NCI-H2227 treated with DMSO at 0.1 percent for 48 hours (cell line): ENCODE results near the gene TMEM169.
A peak's percentile ranks its signal among the peaks of the same experiment; 100 is the strongest.
"Not testable (repeated sequence)": the region's sequence is repeated elsewhere in the genome, so short reads cannot be mapped to it uniquely, and the experiment has no call there.

Experiments used
- DNase-seq: peaks from one replicate; lab custom pipeline; 2025; lab: John Stamatoyannopoulos, UW

The TMEM169 gene

DNA sequence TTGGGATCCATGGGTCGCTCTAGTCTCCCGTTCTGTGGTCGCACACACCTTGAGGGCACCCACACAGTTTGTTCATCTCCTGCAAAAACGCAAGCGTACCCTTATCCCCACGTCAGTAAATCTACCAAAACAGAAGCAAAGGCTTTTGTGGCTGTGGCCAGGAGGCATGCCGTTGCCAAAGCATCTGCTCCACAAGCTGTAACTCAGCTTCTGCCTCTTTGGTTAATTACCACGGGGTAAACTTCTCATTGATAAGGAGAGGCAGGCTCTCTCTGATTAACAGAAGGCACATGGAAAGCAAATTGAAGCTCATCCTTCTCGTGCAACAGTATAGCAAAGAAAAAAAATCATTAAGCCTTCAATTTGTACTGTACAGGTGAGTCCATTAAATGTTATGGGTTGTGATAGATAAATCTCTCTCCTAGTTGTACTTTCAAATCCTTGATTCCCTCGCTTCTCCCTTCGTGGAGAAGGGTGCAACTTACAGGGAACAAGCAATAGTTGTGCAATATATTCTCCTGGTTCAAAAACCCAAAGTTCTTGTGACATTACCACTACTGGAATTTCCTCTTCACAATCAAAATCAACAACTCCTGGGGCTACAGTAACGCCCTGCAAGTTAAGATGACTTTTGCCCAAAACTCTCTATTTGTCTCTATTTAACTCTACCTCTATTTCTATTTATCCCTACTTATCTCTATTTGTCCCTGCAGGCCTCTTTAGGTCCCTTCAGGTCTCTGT lies 10.4 kb upstream of the TMEM169 start:
- DNase-seq, result no peak

- no peak for DNase-seq
These were observed 9.2 kb upstream of the TMEM169 start for GRCh38 chr2:216072473-216072872.

- DNase-seq, result no peak
These were observed 7.9 kb upstream of the TMEM169 start for GRCh38 chr2:216073773-216074172.

- DNase-seq, result no peak
These were observed 7.3 kb upstream of the TMEM169 start for GRCh38 chr2:216074380-216074779.

- no peak for DNase-seq
These were observed 6.9 kb upstream of the TMEM169 start for GRCh38 chr2:216074794-216075193.

GRCh38 chr2:216075510-216076485 lies 5.9 kb upstream of the TMEM169 start:
- DNase-seq, result no peak

DNA sequence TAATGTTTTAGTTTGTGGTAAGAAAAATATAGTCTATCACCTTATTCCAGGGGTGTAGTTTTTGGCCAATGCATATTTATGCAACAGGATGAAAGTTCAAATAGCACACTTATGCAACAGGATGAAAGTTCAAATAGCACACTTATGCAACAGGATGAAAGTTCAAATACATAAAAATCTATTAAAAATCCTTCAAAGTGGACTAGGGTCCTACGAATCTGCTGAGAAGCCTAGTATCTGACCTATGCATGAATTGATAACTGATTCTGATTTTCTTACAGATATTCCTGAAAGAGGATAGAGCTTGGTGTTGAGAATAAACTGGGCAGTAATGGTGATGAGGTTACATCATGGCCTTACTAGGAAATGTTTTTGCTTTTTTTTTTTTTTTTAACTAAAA lies 2.9 kb upstream of the TMEM169 start:
- DNase-seq, result no peak

DNA sequence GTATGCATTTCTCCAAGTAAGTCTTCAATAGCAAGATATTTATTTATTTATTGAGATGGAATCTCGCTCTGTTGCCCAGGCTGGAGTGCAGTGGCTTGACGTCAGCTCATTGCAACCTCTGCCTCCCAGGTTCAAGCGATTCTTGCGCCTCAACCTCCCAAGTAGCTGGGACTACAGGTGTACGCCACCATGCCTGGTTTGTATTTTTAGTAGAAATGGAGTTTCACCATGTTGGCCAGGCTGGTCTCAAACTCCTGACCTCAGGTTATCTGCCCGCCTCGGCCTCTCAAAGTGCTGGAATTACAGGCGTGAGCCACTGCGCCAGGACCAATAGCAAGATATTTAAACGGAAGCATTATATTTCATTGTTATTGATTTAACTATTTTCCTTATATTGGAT lies 1.7 kb upstream of the TMEM169 start:
- DNase-seq, result not testable (repeated sequence)

- no peak for DNase-seq
These were observed 707 bp upstream of the TMEM169 start for GRCh38 chr2:216081012-216081411.

DNA sequence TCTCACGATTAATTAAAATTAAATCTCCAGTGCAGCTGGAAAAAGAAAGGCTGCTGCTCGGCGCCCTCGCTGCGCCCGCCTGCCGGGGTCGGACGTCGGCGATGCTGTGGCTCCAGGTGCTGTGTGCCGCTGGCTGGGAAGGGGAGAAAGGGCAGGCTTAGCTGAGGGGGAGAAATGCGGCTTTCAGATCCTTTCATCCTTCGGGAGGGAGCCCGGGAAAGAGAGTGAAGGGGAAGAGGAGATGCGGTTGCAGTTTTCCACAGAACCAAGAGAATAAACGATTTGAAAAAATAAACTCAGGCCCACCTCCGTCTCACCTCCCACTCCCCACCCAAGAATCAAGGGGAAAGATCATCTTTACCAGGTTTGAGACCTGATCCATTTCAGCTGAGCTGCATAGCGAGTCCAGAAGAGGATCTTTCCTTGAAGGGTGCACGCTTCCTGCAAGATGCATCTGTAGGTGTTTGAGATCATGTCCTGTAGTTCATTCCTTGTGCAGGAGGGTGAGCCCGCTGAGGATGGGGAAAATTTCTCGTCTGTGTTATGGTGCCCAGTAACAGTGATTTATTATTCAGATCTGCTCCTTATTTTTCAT lies 495 bp downstream of the TMEM169 start:
- no peak for DNase-seq

DNA sequence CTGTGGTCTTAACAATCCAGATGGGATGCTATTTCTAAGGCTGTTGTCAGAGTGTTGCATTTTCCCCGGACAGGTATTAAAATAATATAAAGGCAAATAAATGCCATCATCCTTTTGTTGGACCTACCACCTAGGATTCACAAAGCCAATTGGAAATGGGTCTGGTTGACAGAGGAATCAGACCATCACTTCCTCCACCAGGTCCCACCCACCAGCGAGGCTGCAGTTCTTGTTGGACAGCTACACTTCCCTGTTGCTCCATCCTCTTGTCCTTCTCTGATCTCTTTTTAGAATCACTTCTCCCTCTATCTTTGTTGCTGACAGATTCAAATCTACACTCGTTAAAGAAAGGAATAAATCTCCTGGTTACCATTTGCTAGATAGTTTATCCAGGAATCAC lies 1.1 kb downstream of the TMEM169 start:
- peak; percentile 42 for DNase-seq

DNA sequence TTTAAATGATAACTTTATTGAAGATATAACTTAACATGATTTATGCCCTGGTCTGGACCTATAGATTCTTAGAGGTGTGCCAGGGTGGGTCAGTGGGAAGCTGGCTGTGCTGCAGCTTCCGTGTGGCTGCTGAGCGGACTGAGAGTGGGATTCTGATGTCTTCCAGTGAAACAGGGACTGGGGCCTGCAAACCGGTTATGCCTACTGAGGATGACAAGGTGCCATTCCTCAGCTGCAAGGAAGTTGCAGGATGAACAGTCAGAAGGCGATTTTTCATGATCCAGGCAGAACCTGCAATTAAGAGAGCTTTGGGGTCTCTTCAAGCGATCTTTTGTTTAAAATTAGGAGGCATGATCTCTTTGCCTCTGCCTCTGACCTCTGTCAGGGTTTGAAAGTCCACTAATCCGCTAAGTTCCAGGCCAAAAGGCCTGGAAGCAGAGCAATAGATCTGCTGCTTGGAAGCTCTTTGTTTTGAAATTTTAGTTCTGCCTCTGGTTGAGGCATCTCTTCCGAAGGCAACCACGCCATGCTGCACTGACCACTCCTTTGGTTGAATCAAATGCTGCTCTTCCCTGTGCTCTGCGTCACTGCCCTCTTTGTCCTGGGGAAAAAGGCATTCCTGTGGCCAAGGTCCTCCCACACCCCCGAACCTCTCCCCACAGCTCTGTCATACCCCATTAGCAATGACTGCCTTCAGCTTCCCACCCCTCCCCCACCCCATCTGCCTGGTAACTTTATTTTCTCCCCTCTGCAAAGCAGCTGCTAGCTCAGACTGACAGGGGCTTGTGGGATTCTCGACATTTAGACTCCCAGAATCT lies 2.0 kb downstream of the TMEM169 start:
- peak; percentile 50 for DNase-seq

DNA sequence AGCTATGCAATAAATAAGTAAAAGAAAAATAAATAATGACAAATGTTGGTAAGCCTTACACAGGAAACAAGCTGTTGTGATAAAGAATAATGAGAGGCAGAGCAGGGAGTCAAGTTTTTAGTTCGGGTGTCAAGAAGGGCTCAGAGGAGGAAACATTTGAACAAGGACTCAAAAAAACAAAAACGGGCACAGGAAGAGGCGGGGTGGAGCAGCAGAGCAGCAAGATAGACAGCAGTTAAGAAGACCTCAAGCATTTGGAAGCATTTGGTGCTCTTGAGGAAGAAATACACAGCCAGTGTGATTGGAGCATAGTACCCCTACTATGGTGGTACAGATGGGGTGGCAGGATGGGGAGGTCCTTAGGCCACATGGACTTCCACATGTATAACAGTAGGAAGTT lies 2.8 kb downstream of the TMEM169 start:
- DNase-seq, result no peak

GRCh38 chr2:216086207-216086893 lies 4.6 kb downstream of the TMEM169 start:
- no peak for DNase-seq

GRCh38 chr2:216090369-216090786 lies 8.7 kb downstream of the TMEM169 start:
- DNase-seq, result no peak

DNA sequence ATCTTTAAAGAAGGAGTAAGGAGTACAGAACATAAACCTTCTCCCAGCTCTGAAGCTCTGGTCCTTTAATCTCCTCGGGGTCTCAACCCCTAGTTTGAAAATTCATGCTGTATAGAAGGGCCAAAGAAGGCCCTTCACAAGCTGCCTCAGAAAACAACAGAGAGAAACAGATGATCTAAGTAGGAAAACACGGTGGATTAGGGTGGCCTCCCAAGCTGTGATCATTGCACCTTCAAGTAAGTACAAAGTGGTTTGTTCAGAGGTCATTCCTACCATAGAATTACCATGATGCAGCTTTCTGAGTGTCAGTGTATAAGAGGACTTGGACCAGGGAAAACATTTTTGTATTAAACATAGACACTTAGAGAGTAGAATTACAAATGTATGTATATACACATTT lies 10.9 kb downstream of the TMEM169 start:
- peak; percentile 21 for DNase-seq

DNA sequence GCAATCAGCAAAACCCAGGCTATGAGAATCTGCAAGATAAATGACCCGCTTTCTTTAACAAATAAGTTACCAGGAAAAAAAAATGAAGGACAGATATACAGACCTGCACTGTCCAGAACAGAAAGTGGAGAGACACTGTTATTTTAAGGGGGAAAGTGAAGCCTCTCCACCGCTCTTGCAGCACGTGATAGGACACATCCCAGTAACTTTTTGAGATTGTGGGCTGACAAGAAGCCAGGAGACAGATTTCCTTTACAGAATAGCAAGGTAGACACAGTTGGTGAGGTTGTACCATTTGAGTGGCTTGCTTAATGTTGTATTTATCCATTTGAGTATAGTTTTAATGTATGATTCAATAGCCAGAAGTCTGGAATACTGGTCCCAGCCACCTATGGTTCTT lies 13.0 kb downstream of the TMEM169 start:
- DNase-seq, result no peak

DNA sequence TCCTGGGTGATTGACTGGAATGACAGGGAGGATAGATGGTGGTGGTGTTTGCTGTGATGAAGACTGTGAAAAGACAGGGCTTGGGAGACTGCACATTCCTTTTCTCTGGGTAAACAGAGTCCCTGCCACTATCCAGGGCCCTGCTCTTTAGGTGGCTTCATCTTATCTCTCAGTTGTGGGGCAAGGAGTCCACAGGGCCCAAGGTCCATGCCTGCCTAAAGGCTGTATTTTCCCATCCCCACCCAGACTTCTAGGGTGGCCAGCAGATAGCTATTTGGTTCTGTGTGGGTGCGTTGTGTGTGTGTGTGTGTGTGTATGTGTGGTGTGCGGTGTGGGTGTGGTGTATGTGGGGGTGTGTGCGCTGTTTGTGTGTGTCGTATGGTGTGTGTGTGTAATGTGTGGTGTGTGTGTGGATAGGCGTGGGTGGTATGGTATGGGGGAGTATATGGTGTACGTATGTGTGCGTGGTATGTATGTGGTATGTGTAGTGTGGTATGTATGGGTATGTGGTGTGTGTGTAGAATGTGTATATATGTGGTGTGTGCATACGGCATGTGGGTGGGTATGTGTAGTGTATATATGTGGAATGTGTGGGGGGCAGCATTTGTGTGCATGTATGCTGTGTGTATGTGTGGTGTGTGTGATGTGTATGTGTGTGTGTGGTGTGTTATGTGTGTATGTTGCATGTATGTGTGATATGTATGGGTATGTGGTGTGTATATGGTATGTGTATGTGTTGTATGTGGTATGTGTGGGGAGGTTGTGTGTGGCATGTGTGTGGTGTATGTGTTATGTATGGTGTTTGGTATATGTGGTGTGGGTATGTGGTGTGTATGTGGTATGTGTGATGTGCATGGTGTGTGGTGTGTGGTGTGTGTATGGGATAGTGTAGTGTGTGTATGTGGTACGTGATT lies 17.0 kb downstream of the TMEM169 start:
- DNase-seq, result no peak

DNA sequence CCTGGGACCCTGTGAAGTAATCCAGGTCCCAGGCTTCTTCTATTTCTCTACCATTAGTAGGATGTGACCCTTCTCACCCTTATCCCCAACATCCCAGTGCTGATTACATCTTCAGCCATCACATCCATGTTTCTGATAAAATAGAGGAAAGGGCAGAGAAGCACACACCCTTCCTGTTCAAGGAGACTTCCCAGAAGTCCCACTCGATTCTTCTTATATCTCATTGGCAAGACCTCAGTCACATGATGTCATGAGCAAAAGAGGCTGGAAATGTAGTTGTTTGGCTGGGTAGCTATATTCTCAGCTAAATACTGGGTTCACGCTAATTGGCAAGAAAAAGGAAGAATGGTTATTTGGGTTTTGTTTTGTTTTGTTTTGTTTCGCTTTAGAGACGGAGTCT lies 19.4 kb downstream of the TMEM169 start:
- no peak for DNase-seq

DNA sequence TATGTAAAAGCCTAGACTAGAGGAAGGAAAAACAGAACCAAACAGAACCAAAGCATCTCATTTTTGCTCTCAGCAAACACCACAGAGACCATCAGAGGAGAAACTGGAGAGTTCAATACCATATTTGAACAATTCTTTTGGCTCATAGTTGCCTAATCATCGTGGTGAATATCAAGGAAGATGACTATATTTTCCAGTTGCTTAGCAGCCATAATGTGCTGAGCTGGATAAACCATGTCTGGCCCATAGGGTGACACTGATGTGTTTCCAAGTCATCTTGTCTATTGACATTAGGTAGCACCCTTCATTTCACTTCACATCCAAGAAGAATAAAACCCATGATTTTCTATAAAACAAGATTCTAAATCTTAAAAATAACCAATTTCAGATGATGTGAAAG lies 21.5 kb downstream of the TMEM169 start:
- DNase-seq, result no peak
